BE2C (cell line): ENCODE results near the gene WDR31.
A peak's percentile ranks its signal among the peaks of the same experiment; 100 is the strongest.

Experiments used
- DNase-seq: peaks from one replicate; pipeline ENCODE4 v3.0.0-alpha.2; 2020
- H3K27me3 ChIP-seq: fragments of 250-450 bp; sonication (Bioruptor Pico); 2 replicates; pipeline ENCODE4 v1.5.1; 2020; ENCODE audit warnings: mild to moderate bottlenecking
- H3K36me3 ChIP-seq: fragments of 250-450 bp; sonication (Bioruptor Pico); 2 replicates; pipeline ENCODE4 v1.5.1; 2020; ENCODE audit warnings: mild to moderate bottlenecking
- H3K4me1 ChIP-seq: fragments of 250-450 bp; sonication (Bioruptor Pico); 2 replicates; pipeline ENCODE4 v1.5.1; 2020
- H3K4me3 ChIP-seq: 2 replicates; pipeline ENCODE4 v1.5.1; 2011; ENCODE audit warnings: low read depth, low read length
- H3K9me3 ChIP-seq: fragments of 250-450 bp; sonication (Bioruptor Pico); 2 replicates; pipeline ENCODE4 v1.5.1; 2020
- TF ChIP-seq, protein P1 (sequence below): IDR thresholded peaks from 2 replicates; pipeline ENCODE4 v1.5.1; 2012; ENCODE audit warnings: mild to moderate bottlenecking, low read depth, low read length

WDR31 gene

DNA sequence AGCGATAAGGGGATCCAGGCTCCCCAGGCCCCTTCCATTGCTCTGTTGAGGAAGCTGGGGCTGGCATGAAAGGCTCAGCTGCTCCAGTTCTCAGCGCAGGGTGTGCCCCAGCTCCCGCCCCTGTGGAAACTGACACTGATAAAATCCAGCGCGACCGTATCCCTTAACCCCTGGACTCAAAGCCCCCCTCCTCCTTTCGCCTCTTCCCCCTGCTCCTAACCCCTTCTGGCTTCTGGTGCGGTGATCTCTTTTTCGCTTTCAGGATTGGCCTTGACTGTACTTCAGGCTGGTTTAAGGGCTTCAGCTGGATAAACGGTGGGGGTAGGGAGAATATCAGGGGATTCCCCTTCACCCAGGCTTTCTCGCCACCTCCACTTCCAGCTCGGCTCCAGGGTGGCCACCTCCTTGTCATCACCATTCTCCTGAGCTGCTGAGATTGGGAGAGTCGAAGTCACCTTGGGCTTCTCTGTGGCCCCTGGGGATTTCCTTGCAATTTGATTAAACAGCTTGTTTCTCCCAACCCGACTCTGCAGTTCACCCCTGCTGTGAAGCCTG is 10.1 kb upstream of the WDR31 start:
- Histone ChIP-seq H3K4me3 (no peak overlapping the region), H3K36me3 (no peaks in the 10 kb centered on the region), H3K9me3 (no peaks in the 10 kb centered on the region; the same call in 1 of the 2 replicates), H3K4me1 (peaks cover 9% of the 10 kb centered on the region), H3K27me3 (peaks cover 11% of the 10 kb centered on the region)
- TF ChIP-seq, protein P1, sequence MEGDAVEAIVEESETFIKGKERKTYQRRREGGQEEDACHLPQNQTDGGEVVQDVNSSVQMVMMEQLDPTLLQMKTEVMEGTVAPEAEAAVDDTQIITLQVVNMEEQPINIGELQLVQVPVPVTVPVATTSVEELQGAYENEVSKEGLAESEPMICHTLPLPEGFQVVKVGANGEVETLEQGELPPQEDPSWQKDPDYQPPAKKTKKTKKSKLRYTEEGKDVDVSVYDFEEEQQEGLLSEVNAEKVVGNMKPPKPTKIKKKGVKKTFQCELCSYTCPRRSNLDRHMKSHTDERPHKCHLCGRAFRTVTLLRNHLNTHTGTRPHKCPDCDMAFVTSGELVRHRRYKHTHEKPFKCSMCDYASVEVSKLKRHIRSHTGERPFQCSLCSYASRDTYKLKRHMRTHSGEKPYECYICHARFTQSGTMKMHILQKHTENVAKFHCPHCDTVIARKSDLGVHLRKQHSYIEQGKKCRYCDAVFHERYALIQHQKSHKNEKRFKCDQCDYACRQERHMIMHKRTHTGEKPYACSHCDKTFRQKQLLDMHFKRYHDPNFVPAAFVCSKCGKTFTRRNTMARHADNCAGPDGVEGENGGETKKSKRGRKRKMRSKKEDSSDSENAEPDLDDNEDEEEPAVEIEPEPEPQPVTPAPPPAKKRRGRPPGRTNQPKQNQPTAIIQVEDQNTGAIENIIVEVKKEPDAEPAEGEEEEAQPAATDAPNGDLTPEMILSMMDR: no peak
- DNase-seq: peak; percentile 37

DNA sequence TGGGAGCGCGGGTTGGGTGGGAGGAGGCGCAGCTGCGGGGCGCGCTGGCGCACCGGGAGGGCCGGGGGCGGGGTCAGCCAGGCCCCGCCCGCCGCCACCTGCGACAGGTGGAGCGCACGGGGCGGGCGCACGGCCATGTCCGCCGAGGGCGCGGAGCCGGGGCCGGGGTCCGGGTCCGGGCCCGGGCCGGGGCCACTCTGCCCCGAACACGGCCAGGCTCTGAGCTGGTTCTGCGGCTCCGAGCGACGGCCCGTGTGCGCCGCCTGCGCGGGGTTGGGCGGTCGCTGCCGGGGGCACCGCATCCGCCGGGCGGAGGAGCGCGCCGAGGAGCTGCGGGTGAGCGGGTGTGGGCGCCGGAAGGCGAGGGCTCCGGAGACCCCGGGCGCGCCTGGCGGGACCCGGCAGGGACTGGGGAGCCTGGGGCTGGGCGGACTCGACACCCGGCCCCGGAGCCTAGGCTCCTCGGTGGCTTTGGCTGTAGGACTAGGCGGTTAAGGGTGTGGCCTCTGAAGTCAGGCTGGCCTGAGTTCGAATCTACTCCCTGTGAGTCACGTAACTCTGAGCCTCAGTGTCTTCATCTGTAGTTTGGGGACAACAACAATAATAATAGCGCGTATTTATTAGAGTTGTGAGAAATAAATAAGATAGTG is 9.5 kb upstream of the WDR31 start, which contains the start of gene BSPRY:
BSPRY (plus strand) TSS at position 97 of the 650 bp plus-strand sequence; CDS start at position 136, 39 bp downstream.
- Histone ChIP-seq H3K9me3 (no peaks in the 10 kb centered on the region; the same call in 1 of the 2 replicates), H3K36me3 (no peaks in the 10 kb centered on the region), H3K27me3 (peaks cover 11% of the 10 kb centered on the region), H3K4me3 (no peak within 1 kb of the TSS), H3K4me1 (peaks cover 9% of the 10 kb centered on the region)
- TF ChIP-seq, protein P1: no peak
- DNase-seq: no peak

DNA sequence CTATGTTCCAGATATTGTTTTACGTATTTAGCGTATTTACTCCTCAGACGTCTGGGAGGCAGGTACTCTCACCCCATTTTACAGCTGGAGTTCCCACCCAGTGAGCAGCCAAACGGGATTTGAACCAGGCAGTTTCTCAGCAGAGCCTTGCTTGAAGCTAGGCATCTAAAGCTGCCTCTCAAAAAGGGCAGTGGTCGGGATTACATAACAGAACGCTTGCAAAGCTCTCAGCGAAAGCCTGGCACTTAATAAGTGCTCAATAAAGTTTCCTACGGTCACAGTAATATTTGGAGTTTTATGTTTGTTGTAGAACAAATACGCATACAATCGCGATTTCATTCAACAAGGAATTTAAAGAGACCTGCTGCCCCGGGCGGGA is 9.0 kb upstream of the WDR31 start:
- DNase-seq: no peak
- Histone ChIP-seq H3K27me3 (peaks cover 11% of the 10 kb centered on the region), H3K4me1 (peaks cover 10% of the 10 kb centered on the region), H3K9me3 (no peaks in the 10 kb centered on the region; the same call in 1 of the 2 replicates), H3K36me3 (no peaks in the 10 kb centered on the region), H3K4me3 (no peak overlapping the region)
- TF ChIP-seq, protein P1: no peak

DNA sequence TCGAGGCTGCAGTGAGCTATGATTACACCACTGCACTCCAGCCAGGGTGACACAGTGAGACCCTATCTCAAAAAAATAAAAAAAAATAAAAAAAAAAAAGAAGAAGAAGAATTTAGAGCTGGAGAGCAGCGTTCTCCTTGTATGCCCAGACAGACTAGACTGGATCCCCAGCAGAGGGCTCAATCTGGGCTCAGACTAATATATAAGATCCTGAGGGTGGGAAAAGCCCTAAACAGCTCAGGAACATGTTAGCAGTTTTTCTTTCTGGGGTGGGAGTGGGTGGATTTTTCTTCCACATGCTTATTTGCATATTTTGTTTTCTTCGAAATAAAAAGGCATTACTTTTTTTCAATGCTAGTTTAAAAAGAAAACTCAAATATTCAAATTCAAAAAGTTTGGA is 8.4 kb upstream of the WDR31 start:
- Histone ChIP-seq H3K4me1 (peaks cover 16% of the 10 kb centered on the region), H3K36me3 (no peaks in the 10 kb centered on the region), H3K4me3 (no peak overlapping the region), H3K9me3 (no peaks in the 10 kb centered on the region; the same call in 1 of the 2 replicates), H3K27me3 (peaks cover 11% of the 10 kb centered on the region)
- DNase-seq: no peak
- TF ChIP-seq, protein P1: no peak

DNA sequence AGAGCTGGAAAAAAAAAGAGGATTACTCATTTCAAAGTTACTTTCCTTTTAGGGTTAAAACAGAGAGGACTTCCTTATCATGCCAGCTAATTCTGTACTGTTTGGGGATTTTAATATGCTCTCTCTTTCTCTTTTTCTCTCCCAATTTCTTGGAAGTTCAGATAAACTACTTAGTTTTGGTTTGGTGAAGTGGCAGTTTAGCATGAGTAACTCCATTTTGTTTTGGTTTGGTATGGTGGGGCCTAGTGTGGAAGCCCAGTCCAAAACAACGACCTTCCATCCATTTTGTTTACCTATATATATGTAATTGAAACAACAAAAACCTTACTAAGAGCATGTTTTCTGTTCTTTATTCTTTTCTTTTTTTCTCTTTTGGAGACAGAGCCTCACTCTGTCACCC is 5.6 kb upstream of the WDR31 start:
- peaks cover 17% of the 10 kb centered on the region for H3K4me1 ChIP-seq

More for the DNA sequence above, 5.6 kb upstream of the WDR31 start:
- H3K27me3 ChIP-seq: peaks cover 11% of the 10 kb centered on the region
- TF ChIP-seq, protein P1: no peak
- H3K36me3 ChIP-seq: no peaks in the 10 kb centered on the region
- H3K9me3 ChIP-seq: no peaks in the 10 kb centered on the region; the same call in 1 of the 2 replicates
- no peak for DNase-seq
- H3K4me3 ChIP-seq: no peak overlapping the region
